Measurements from ENCODE around the gene SPTBN4. TPM values are rescaled to one million over a fixed set of nuclear protein-coding genes. Genes with fewer than 3 reads are reported as not detected.

The SPTBN4 gene
- total RNA-seq, result 0.13 and 0.30 TPM in 2 replicates

GRCh38 chr19:40466985-40467734, at the start of gene SPTBN4:
TSS of gene SPTBN4 (plus strand) at chr19:40467001. CDS start at chr19:40472622, 5,621 bp downstream.

GRCh38 chr19:40425450-40426287, 41.1 kb upstream of the SPTBN4 start, which contains the start of gene SERTAD1:
TSS of gene SERTAD1 (minus strand) at chr19:40425992. CDS start at chr19:40423546, 2,446 bp downstream.

GRCh38 chr19:40444000-40444824, 22.6 kb upstream of the SPTBN4 start, which contains the start of gene SERTAD3:
TSS of gene SERTAD3 (minus strand) at chr19:40444335. CDS start at chr19:40442080, 2,255 bp downstream.

GRCh38 chr19:40465557-40466218, 1.1 kb upstream of the SPTBN4 start, which contains the start of gene BLVRB:
TSS of gene BLVRB (minus strand) at chr19:40465745. CDS start at chr19:40465688, 57 bp downstream.

GRCh38 chr19:40576585-40577451, 110.0 kb downstream of the SPTBN4 start, which contains the start of gene SHKBP1:
TSS of gene SHKBP1 (plus strand) at chr19:40576873. CDS start at chr19:40576900, 27 bp downstream.

GRCh38 chr19:40601134-40601974, 134.6 kb downstream of the SPTBN4 start, which contains the start of gene LTBP4:
TSS of gene LTBP4 (plus strand) at chr19:40601369. CDS start at chr19:40601388, 19 bp downstream.

Other genes starting within 250 kb of the SPTBN4 start
- gene TTC9B, start 248.6 kb upstream of the SPTBN4 start, total RNA-seq, result not detected in 2 replicates
- gene CCNP, start 240.3 kb upstream of the SPTBN4 start, total RNA-seq, result 0.13 TPM in 1 of 2 replicates, not detected in the other
- gene AKT2, start 181.7 kb upstream of the SPTBN4 start, total RNA-seq, result 21.1 and 21.6 TPM in 2 replicates
- 16.8 and 21.3 TPM in 2 replicates for gene C19orf47, start 118.6 kb upstream of the SPTBN4 start, total RNA-seq
- 252 and 262 TPM in 2 replicates for gene PLD3, start 118.3 kb upstream of the SPTBN4 start, total RNA-seq
- not detected in 2 replicates for gene HIPK4, start 76.8 kb upstream of the SPTBN4 start, total RNA-seq
- 0.73 and 1.1 TPM in 2 replicates for gene PRX, start 53.6 kb upstream of the SPTBN4 start, total RNA-seq
- gene SERTAD1, start 41.0 kb upstream of the SPTBN4 start, total RNA-seq, result 38.8 and 43.6 TPM in 2 replicates
- 12.6 and 17.0 TPM in 2 replicates for gene SERTAD3, start 22.7 kb upstream of the SPTBN4 start, total RNA-seq
- gene BLVRB, start 1.3 kb upstream of the SPTBN4 start, total RNA-seq, result 127 and 132 TPM in 2 replicates
- gene SHKBP1, start 109.9 kb downstream of the SPTBN4 start, total RNA-seq, result 89.6 and 112 TPM in 2 replicates
- 13.9 and 15.7 TPM in 2 replicates for gene LTBP4, start 134.4 kb downstream of the SPTBN4 start, total RNA-seq
- gene NUMBL, start 223.7 kb downstream of the SPTBN4 start, total RNA-seq, result 25.7 and 28.6 TPM in 2 replicates
- gene COQ8B, start 249.9 kb downstream of the SPTBN4 start, total RNA-seq, result 8.0 and 23.5 TPM in 2 replicates